Measurements from ENCODE around the gene COA8. TPM values are rescaled to one million over a fixed set of nuclear protein-coding genes. Genes with fewer than 3 reads are reported as not detected.

The COA8 gene
- total RNA-seq, 4 donors from 2014 or later, result 13.6 to 20.8 (median 17.9) TPM

DNA sequence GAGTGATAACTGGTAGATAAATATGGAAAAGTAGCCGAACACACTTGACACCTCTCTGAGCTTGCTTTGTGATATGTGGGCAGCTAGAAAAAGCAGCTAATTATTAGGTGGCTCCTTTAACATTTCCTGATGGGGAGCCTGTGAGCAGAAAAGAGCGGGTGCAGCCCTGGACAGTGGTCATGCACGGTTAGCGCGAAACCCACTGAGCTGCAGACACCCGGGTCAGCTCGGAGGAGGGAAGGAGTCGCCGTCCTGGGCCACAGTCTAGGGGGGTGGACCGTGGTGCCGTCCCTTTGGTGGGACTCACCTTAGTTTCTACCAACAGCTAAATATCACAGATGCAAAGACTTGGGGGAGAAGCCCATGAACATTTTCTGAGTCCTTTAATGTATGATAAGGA lies 6.6 kb downstream of the COA8 start:
- no peaks in the 10 kb centered on the region for H3K9me3 ChIP-seq
- no peak overlapping the region for H3K27ac ChIP-seq
- H3K4me1 ChIP-seq, result peaks cover 0 to 4% (median 0%) of the 10 kb centered on the region in 4 donors
- no peak overlapping the region for H3K4me3 ChIP-seq
- no peaks in the 10 kb centered on the region for H3K27me3 ChIP-seq
- TF ChIP-seq, protein P1, sequence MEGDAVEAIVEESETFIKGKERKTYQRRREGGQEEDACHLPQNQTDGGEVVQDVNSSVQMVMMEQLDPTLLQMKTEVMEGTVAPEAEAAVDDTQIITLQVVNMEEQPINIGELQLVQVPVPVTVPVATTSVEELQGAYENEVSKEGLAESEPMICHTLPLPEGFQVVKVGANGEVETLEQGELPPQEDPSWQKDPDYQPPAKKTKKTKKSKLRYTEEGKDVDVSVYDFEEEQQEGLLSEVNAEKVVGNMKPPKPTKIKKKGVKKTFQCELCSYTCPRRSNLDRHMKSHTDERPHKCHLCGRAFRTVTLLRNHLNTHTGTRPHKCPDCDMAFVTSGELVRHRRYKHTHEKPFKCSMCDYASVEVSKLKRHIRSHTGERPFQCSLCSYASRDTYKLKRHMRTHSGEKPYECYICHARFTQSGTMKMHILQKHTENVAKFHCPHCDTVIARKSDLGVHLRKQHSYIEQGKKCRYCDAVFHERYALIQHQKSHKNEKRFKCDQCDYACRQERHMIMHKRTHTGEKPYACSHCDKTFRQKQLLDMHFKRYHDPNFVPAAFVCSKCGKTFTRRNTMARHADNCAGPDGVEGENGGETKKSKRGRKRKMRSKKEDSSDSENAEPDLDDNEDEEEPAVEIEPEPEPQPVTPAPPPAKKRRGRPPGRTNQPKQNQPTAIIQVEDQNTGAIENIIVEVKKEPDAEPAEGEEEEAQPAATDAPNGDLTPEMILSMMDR (IDR thresholded peaks at IDR 0.05), result no peak
- TF ChIP-seq POLR2A (IDR thresholded peaks at IDR 0.05), result no peak
- no peak for DNase-seq
- peaks cover 0 to 22% (median 0%) of the 10 kb centered on the region in 3 donors for H3K36me3 ChIP-seq

DNA sequence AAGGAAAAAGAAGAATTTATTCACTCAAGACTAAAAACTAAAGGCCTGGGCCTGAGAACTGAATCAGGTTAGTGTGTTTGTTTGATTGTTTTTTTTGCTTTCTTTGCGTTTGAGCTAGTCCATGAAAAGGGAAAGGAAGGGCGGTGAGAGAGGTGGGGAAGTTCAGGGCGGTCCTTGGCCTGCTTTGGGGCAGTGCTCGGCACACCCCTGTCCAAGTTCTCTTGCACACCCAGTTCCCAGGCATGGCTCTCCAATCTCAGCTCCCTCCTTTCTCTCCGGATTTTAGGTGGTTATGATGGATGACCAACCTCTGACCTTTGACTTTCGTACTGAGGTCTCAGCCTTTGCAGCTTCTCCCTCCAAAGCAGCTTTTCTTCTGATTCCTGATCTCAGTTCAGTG lies 11.3 kb downstream of the COA8 start:
- Histone ChIP-seq H3K27me3 (no peaks in the 10 kb centered on the region), H3K9me3 (no peaks in the 10 kb centered on the region), H3K4me1 (peaks cover 0 to 18% (median 2%) of the 10 kb centered on the region in 4 donors), H3K27ac (no peak overlapping the region), H3K4me3 (no peak overlapping the region), H3K36me3 (peaks cover 0 to 55% (median 0%) of the 10 kb centered on the region in 3 donors)
- no peak for DNase-seq
- TF ChIP-seq POLR2A (IDR thresholded peaks at IDR 0.05), result no peak
- TF ChIP-seq, protein P1 (IDR thresholded peaks at IDR 0.05), result no peak

DNA sequence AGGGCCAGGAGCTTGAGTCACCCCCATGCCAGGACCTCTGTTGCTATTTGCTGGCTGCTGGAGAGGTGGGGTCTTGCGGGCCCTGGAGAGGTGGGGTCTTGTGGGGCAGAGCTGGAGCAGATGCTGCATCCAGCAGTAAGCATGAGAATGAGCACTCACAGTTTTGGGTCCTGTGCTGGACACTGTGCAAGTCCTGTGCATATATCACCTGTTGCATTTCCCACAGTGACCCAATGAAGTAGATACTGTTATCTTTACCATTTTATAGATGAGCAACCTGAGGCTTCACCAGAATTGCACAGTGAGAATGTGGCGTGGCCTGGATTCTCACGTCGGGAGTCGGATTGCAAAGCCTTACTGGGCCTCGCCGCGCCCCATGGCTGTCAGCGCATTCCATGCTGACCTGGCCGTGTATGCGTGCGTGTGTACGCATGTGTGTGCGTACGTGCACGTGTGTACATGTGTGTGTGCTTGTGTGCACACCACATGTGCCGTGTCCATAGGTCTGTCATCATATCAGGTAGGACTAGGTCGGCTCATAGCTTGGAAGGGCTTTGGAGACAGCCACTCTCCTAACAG lies 12.0 kb downstream of the COA8 start:
- Histone ChIP-seq H3K27ac (no peak overlapping the region), H3K9me3 (no peaks in the 10 kb centered on the region), H3K4me3 (no peak overlapping the region), H3K4me1 (peaks cover 0 to 18% (median 2%) of the 10 kb centered on the region in 4 donors), H3K27me3 (no peaks in the 10 kb centered on the region), H3K36me3 (peaks cover 0 to 60% (median 0%) of the 10 kb centered on the region in 3 donors)
- TF ChIP-seq, protein P1 (IDR thresholded peaks at IDR 0.05), result no peak
- TF ChIP-seq POLR2A (IDR thresholded peaks at IDR 0.05), result no peak
- no peak for DNase-seq

DNA sequence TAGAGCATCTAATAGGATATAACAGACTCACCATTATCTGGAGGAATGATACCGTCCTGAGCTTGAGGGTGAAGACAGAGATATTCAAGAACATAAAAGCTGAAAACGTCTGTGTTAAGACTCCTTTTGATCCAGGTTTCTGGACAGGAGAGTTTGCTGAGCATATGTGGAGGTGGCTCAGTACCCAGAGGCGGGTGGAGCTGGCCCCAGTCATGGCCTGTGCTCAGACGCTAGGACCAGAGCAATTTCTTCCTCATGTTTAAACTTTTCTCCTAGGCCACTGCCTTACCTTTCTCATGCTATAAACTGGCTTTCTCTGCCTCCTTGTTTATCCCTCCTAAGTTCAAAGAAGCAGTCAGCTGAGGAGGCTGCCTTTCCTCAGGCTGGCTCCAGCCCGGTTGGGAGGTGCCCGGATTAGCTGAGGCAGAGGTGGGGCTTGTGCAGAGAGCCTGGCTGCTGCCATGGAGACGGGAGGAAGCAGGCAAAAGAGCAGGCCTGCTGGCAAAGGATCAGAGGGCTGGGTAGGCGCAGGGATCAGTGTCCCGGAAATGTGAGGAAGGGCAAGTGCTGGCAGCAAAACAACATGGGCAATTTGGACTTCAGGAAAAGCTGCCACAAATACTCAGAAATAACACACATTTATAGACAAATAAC lies 13.7 kb downstream of the COA8 start:
- H3K4me1 ChIP-seq, result peaks cover 0 to 18% (median 2%) of the 10 kb centered on the region in 4 donors
- no peak for TF ChIP-seq POLR2A (IDR thresholded peaks at IDR 0.05)
- TF ChIP-seq, protein P1 (IDR thresholded peaks at IDR 0.05), result no peak
- H3K9me3 ChIP-seq, result no peaks in the 10 kb centered on the region
- no peak overlapping the region for H3K4me3 ChIP-seq
- DNase-seq, result peak; percentile 38 to 93 (median 91)
- peaks cover 0 to 65% (median 0%) of the 10 kb centered on the region in 3 donors for H3K36me3 ChIP-seq
- H3K27ac ChIP-seq, result peak overlapping the region in 2 of 4 donors; percentile 57 to 68
- H3K27me3 ChIP-seq, result no peaks in the 10 kb centered on the region

DNA sequence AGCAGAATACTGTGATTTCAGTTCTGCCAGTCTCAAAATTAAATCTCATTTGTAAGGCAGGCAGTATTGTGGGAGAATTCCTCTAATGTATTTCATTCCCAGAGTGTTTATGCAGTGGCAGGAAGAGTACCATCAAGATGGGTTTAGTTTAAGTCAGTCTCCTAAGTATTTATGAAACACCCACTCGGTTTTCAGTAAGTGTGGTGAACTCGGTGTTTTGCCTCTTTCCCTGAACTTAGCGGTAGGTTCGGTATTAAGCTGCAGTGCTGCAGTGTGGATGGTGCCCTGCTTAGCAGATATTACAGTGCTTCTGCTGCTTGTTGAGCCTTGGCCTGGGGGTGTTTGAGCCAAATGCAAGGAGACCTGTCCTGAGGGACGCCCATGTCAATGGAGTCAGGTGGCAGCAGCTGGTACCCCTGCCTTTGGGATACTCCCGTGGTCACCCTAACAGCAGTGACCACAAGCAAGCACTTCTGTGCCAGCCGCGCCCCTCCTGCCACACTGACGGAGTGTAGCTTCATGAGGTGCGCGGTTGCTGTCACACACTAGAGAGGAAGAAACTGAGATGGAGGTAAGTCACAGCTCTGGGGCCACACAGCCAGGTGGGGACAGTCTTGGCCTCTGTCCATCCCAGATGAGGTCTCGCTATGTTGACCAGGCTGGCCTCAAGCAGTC lies 15.8 kb downstream of the COA8 start:
- H3K36me3 ChIP-seq, result peaks cover 0 to 57% (median 0%) of the 10 kb centered on the region in 3 donors

More for the DNA sequence above, 15.8 kb downstream of the COA8 start:
- H3K27ac ChIP-seq, result no peak overlapping the region
- TF ChIP-seq POLR2A (IDR thresholded peaks at IDR 0.05), result no peak
- TF ChIP-seq, protein P1 (IDR thresholded peaks at IDR 0.05), result no peak
- H3K9me3 ChIP-seq, result no peaks in the 10 kb centered on the region
- H3K27me3 ChIP-seq, result no peaks in the 10 kb centered on the region
- H3K4me1 ChIP-seq, result peaks cover 0 to 18% (median 2%) of the 10 kb centered on the region in 4 donors
- DNase-seq, result no peak
- no peak overlapping the region for H3K4me3 ChIP-seq
